Stimulated activated CD4-positive, alpha-beta T cell treated with anti-CD3 and anti-CD28 coated beads, Interleukin-15, amount 100 ng/mL, for 48 hours (primary cell): Measurements from ENCODE around the gene GRK4.
"Not testable (repeated sequence)": the region's sequence is repeated elsewhere in the genome, so short reads cannot be mapped to it uniquely, and the experiment has no call there.

Experiments used
- DNase-seq, 2 donors: peaks; one replicate each; pipeline ENCODE4 v3.0.0-alpha.2; 2020; ENCODE audit warnings: low read depth in 2 of 2

Gene GRK4

GRCh38 chr4:2941138-2942036, 22.0 kb upstream of the GRK4 start:
- no peak for DNase-seq

GRCh38 chr4:2942037-2942531, 21.3 kb upstream of the GRK4 start:
- DNase-seq: no peak

GRCh38 chr4:2942532-2943363, 20.6 kb upstream of the GRK4 start:
- no peak for DNase-seq

- no peak for DNase-seq
These were observed 19.8 kb upstream of the GRK4 start for GRCh38 chr4:2943364-2944090.

GRCh38 chr4:2944091-2944482, 19.3 kb upstream of the GRK4 start:
- no peak for DNase-seq

- no peak for DNase-seq
These were observed 18.5 kb upstream of the GRK4 start for GRCh38 chr4:2944586-2945526.

GRCh38 chr4:2945619-2946604, 17.5 kb upstream of the GRK4 start:
- not testable (repeated sequence) for DNase-seq

GRCh38 chr4:2946812-2947600, 16.4 kb upstream of the GRK4 start:
- no peak for DNase-seq

GRCh38 chr4:2947926-2948325, 15.4 kb upstream of the GRK4 start:
- DNase-seq: no peak

GRCh38 chr4:2948895-2949781, 14.2 kb upstream of the GRK4 start:
- DNase-seq: no peak

- no peak for DNase-seq
These were observed 13.6 kb upstream of the GRK4 start for GRCh38 chr4:2949782-2950125.

GRCh38 chr4:2950221-2950989, 13.0 kb upstream of the GRK4 start:
- DNase-seq: no peak

- no peak for DNase-seq
These were observed 9.9 kb upstream of the GRK4 start for GRCh38 chr4:2953496-2953895.

GRCh38 chr4:2954358-2955185, 8.8 kb upstream of the GRK4 start:
- DNase-seq: peak; percentile 71 to 79

GRCh38 chr4:2955186-2956044, 8.0 kb upstream of the GRK4 start:
- DNase-seq: not testable (repeated sequence)
